HL-60 (cell line): ENCODE measurements around the gene B3GAT3.
"Not testable (repeated sequence)": the region's sequence is repeated elsewhere in the genome, so short reads cannot be mapped to it uniquely, and the experiment has no call there.

Source experiments
- DNase-seq, 2 experiments: peaks; one replicate each; pipeline ENCODE4 v3.0.0-alpha.2; 2010 to 2020; ENCODE audit warnings: low read depth in 1 of 2, low spot score in 1 of 2
- H3K27ac ChIP-seq: fragments of 250-450 bp; sonication (Bioruptor Pico); replicated peaks from 2 replicates; pipeline ENCODE4 v1.5.1; 2020; ENCODE audit warnings: mild to moderate bottlenecking, moderate library complexity
- H3K27me3 ChIP-seq: fragments of 250-450 bp; sonication (Bioruptor Pico); 2 replicates; pipeline ENCODE4 v1.5.1; 2021; ENCODE audit warnings: mild to moderate bottlenecking, moderate library complexity; ENCODE audit not compliant: insufficient read depth, poor library complexity, severe bottlenecking
- H3K4me3 ChIP-seq: replicated peaks from 2 replicates; pipeline ENCODE4 v1.5.1; 2011; ENCODE audit warnings: mild to moderate bottlenecking, control low read depth, low read length; ENCODE audit not compliant: insufficient read depth
- CTCF ChIP-seq: IDR thresholded peaks from one replicate; pipeline ENCODE4 v1.5.1; 2011; ENCODE audit warnings: low read length, control low read depth, inconsistent platforms; ENCODE audit not compliant: insufficient read depth
- GABPA ChIP-seq: IDR thresholded peaks from 2 replicates; pipeline ENCODE4 v1.6.1; 2012; ENCODE audit warnings: low read depth
- POLR2AphosphoS5 ChIP-seq: IDR thresholded peaks from 2 replicates; pipeline ENCODE4 v1.6.1; 2012; ENCODE audit warnings: low read depth
- REST ChIP-seq: IDR thresholded peaks from 2 replicates; pipeline ENCODE4 v1.6.1; 2012; ENCODE audit warnings: low read depth; ENCODE audit not compliant: insufficient replicate concordance
- SPI1 ChIP-seq: IDR thresholded peaks from 2 replicates; pipeline ENCODE4 v1.6.1; 2012; ENCODE audit warnings: low read depth, mild to moderate bottlenecking, borderline replicate concordance

Gene B3GAT3

GRCh38 chr11:62588966-62589637, 32.7 kb downstream of the B3GAT3 start:
- H3K27me3 ChIP-seq, result no peaks in the 10 kb centered on the region
- H3K27ac ChIP-seq, result no peak overlapping the region
- DNase-seq, result no peak
- TF ChIP-seq CTCF (no peak), REST (no peak), SPI1 (no peak), POLR2AphosphoS5 (no peak), GABPA (no peak)
- no peak overlapping the region for H3K4me3 ChIP-seq

GRCh38 chr11:62585356-62585755, 36.4 kb downstream of the B3GAT3 start:
- H3K4me3 ChIP-seq, H3K27me3 ChIP-seq, H3K27ac ChIP-seq, DNase-seq: not testable (repeated sequence)

- not testable (repeated sequence) for DNase-seq
Observed at GRCh38 chr11:62581735-62582134, 40.1 kb downstream of the B3GAT3 start.

GRCh38 chr11:62580959-62581715, 40.6 kb downstream of the B3GAT3 start:
- Histone ChIP-seq H3K4me3 (no peak overlapping the region), H3K27me3 (no peaks in the 10 kb centered on the region), H3K27ac (no peak overlapping the region)
- TF ChIP-seq REST (no peak), GABPA (no peak), SPI1 (no peak), POLR2AphosphoS5 (no peak), CTCF (no peak)
- no peak for DNase-seq

More at GRCh38 chr11:62581735-62582134, 40.1 kb downstream of the B3GAT3 start:
- H3K27me3 ChIP-seq, H3K27ac ChIP-seq, H3K4me3 ChIP-seq: not testable (repeated sequence)
